Stimulated activated CD8-positive, alpha-beta memory T cell treated with anti-CD3 and anti-CD28 coated beads, Interleukin-4, amount 100 ng/mL, for 1 hour (primary cell): Measurements from ENCODE around the gene TSC2.

Experiments used
- DNase-seq, 2 donors: peaks; one replicate each; pipeline ENCODE4 v3.0.0-alpha.2; 2020; ENCODE audit warnings: low read depth in 2 of 2, low spot score in 1 of 2

The TSC2 gene

DNA sequence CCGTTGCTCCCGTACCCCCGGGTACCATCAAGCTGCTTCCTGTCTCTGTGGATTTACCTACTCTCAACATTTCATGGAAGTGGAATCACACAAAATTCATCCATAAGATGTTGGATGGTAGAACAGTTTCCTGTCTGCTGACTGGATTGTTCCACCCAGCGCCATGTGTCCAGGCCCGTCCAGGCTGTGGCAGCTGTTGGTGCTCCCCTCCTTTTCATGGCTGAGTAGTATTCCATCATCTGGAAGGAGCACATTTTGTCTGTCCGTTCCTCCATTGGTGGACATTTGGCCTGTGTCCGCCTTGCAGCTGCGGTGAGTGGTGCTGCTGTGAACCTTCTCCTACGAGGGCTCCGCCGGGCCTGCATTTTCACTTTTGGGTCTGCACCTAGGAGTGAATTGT is 18.4 kb downstream of the TSC2 start:
- DNase-seq = no peak

DNA sequence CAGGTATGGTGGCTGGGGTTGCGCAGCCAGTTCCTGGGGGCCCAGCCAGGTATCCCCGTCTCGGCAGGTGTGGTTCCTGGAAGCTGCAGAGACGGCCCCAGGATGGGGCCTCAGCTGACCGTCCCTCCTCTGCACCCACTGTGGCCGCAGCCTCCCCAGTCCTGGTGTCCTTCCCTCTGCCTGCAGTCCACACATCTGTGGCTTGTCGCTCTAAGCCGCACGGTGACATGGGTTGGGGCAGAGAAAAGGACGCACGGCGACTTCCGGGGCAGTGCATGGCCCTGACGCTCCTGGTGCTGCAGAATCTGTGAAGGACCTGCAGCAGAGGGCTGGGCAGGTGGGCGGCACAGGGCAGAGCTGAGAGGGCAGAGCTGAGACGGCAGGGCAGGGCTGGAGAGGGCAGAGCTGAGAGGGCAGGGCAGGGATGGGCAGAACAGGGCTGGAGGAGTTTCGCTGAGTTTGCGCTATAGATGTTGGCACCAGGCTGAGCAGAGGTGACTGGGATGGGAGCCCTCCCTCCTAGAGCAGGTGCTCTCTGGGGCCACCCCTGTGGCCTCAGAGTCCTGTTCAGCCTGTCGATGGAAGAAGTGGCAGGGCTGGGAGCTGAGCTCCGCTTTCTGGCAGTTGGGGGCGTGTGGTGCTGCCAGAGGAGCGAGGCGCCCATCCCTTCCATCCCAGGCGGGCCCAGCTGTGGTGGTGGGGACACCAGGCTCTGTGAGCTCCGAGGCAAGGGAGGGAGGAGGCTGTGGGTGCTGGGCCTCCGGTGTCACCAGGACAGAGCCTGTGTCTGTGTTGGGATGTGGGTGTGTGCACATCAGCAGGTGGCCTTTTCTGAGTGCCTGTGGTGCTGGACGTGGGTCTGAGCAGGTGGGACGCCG is 23.0 kb downstream of the TSC2 start:
- DNase-seq = no peak

DNA sequence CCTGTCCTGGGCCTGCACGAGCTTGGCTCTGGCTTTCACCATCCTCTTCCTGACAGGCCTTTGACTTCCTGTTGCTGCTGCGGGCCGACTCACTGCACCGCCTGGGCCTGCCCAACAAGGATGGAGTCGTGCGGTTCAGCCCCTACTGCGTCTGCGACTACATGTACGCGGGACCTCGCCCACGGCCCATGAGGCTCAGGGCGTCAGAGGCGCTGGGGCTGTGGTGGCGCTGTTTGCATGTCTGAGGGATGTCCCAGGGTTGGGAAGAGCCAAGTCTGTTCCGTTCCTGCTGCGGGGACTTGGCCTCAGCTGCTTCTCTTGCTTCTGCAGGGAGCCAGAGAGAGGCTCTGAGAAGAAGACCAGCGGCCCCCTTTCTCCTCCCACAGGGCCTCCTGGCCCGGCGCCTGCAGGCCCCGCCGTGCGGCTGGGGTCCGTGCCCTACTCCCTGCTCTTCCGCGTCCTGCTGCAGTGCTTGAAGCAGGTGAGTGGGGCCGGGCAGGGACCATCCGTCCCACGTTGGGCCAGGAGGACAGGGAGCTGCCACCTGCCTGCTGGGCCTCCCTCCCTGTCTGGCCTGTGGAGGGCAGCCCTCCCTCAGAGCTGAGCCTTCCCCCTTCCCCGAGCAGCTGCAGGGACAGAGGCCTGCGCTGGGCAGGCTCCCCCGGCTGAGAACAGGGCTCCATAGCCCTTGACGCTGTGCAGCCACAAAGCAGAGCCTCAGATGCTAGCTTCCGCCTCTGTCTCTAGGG is 23.8 kb downstream of the TSC2 start:
- no peak for DNase-seq

DNA sequence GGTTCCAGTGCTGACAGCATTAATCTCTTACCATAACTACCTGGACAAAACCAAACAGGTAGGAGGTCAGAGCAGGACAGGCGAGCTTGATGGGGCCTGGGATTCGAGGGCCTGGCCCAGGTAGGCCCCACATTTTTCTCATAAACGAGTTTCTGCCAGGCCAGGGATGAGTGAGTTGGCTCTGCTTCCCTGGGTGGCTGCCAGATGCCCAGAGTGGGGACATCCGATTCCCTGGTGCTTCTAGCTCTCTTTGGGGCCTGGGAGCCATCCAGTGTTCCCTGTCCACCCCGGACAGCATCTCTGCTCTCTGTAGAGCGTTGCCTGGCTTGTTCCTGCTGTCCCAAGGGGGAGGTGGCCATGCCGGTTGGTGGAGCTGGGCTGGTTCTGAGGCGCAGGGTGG is 25.1 kb downstream of the TSC2 start:
- DNase-seq = no peak

DNA sequence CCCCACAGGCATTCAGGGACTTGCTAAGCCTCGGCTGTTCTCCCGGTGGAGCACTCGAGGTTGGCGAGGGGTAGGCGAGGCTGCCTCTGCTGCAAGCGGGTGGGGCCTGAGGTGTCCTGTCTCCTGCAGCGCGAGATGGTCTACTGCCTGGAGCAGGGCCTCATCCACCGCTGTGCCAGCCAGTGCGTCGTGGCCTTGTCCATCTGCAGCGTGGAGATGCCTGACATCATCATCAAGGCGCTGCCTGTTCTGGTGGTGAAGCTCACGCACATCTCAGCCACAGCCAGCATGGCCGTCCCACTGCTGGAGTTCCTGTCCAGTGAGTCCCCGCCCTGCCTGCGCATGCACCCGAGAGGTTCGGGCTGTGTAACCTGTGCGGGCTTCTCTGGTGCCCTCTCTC is 26.3 kb downstream of the TSC2 start:
- DNase-seq = no peak

DNA sequence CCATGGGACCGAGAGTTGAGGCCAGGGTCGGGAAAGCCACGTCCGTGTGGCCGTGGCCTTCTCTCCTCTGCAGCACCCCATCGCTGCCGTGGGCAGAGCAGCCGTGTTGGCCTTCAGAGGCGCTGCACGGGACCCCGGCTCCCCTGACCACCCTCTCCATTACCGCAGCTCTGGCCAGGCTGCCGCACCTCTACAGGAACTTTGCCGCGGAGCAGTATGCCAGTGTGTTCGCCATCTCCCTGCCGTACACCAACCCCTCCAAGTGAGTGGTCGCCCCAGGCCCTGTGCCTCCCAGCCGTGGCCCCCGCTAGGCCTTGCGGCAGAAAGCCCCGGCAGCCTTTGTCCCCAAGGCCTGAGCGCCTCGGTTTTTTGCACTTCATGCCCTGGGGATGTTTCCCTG is 27.8 kb downstream of the TSC2 start:
- DNase-seq = no peak

DNA sequence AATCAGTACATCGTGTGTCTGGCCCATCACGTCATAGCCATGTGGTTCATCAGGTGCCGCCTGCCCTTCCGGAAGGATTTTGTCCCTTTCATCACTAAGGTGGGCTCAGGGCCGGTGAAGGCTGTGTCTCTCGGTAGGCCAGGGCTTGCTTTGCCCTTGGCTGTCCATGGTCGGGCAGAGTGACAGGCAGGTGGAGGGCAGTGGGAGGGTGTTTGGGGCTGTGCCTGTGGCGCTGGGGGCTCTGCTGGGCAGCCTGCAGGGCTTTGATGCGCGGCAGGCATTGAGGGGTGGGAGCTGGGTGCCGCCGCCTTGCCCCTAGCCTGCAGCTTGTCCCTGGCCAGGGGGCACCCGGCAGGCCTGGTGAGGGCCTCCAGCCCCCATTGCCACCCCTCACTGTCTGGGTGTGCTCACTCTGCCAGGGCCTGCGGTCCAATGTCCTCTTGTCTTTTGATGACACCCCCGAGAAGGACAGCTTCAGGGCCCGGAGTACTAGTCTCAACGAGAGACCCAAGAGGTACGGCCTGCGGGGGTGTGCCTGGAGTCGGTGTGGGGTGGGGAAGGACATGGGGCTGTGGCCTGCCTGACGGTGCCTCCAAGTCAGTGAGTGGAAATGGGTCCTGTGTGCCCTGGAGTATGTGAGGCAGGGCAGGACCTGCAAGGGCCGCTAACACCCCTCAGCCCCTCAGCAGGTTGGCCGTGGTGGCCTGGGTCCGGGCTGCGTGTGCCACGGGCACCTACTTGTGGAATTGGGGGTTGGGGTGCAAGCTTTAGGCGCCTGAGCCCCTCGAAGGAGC is 28.5 kb downstream of the TSC2 start:
- no peak for DNase-seq

DNA sequence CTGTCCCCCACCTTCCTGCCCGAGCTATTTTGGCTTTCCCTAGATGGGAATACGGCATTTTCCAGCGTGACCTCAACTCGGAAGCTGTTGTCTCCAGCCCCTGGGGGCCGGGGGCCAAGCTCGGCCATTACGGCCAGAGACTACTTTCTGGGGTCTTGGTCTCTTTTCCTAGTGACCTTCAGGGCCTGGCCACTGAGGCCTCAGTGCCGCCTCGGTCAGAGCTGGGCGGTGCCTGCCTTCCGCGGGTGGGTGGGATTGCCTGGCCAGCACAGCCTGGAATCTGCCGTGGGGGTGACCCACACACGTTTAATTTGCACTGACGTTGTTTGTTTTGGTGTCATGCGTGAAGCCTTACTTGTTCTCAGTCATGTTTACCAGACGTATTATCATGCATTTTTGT is 29.2 kb downstream of the TSC2 start:
- DNase-seq = no peak

DNA sequence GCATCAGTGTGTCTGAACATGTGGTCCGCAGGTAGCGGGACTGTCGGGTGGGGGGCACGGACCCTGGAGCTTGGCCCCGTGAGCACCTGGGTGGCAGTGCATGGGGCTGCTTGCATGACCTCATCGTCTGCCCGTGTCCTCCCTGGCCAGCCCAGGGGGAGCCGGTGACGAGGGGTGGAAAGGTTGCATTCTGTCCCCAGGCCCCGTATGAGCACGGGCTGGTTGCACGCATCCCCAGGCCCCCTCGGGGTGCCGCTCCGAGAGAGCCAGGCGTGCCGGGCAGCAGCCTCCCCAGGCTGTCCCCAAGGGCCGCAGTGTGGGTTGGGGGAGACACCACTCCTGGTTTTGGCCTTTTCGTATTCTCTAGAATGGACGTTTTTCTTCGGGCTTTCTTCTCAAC is 29.9 kb downstream of the TSC2 start:
- no peak for DNase-seq

DNA sequence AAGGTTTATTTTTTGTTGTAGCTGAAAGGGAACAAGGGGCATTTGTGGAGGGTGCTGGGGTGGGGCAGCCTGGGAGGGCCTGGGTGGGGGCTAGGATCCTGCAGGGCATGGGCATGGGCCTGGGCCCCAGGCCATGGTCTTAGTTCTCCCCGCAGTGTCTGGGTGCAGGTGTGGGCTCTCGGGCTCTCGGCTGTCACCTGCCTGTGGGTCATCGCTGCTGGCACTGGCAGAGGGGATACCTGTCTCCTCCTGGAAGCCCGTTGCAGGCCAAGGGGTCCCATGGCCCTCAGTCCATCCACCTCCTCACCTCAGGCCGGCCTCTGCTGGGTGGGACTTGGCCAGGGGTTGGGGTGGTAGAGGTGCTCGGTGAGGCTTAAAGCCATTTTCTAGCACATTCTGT is 30.3 kb downstream of the TSC2 start:
- no peak for DNase-seq

DNA sequence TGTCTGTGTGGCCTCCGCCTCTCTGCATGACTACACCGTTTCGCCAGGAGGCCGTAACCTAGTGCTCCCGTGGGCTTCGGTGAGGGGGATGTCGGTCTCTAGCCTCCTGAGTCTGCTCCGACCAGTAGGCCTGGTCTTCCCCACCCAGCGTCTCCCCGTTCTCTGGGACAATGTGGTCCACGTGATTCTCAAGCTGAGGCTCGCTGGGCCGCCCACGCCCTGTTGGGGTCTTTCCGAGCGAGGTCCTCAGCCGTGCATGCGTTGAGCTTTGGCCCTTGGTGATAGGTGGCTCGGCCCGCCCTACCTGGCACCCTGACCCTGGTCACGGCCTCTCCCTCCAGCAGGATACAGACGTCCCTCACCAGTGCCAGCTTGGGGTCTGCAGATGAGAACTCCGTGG is 30.9 kb downstream of the TSC2 start:
- DNase-seq = no peak

DNA sequence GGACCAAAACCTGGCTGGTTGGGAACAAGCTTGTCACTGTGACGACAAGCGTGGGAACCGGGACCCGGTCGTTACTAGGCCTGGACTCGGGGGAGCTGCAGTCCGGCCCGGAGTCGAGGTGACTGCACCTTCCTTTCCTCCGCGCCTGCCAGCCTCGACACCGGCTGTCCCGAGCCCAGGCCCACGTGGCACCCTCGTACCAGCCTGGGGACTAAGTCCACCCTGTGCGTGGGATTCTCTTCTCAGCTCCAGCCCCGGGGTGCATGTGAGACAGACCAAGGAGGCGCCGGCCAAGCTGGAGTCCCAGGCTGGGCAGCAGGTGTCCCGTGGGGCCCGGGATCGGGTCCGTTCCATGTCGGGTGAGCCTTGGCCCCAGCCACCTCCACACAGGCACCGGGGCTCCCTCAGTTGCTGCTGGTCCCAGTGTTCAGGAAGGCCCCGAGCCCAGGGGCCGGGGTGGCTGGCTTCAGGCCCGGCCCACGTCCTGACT is 31.6 kb downstream of the TSC2 start:
- DNase-seq = no peak

DNA sequence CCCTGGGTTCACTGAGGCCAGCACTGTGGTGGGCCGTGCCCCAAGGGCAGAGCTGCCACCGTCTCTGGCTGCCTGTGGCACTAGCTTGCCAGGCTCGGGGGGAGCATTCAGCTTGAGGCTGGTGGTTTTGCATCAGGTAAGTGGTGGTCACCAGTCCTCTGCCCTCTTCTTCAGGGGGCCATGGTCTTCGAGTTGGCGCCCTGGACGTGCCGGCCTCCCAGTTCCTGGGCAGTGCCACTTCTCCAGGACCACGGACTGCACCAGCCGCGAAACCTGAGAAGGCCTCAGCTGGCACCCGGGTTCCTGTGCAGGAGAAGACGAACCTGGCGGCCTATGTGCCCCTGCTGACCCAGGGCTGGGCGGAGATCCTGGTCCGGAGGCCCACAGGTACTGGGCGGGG is 32.2 kb downstream of the TSC2 start:
- DNase-seq = no peak

DNA sequence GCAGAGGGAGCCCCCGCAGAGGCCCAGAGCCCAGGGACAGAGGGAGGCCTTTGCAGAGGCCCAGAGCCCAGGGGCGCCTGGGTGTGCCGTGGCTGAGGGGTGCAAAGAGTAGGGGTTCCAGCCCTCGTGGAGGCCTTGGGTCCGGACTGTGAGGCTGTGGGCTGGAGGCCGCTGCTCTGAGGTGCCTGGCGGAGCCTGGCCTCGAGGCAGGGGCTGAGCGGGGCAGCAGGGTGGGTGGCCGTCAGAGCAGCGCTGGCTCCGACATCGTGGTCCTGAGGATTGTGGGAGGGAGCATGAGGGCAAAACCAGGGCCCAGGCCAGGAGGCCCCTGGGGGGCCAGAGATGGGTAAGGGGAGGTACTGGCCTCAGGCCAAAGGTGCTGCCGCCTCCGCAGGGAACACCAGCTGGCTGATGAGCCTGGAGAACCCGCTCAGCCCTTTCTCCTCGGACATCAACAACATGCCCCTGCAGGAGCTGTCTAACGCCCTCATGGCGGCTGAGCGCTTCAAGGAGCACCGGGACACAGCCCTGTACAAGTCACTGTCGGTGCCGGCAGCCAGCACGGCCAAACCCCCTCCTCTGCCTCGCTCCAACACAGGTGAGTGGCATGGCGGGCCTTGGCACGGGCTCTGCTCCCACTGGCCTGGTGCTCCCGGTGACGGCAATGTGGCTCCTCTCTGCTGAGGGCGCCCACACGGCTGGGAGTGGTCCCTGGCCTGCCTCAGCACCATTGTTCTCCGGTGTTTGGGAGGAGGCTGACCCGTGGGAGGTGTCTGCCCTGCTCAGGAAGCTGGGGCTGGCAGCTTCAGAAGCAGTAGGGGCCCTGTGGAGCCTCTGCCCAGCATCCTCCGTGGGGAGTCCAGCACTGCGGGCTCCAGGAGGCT is 33.7 kb downstream of the TSC2 start:
- DNase-seq = no peak

DNA sequence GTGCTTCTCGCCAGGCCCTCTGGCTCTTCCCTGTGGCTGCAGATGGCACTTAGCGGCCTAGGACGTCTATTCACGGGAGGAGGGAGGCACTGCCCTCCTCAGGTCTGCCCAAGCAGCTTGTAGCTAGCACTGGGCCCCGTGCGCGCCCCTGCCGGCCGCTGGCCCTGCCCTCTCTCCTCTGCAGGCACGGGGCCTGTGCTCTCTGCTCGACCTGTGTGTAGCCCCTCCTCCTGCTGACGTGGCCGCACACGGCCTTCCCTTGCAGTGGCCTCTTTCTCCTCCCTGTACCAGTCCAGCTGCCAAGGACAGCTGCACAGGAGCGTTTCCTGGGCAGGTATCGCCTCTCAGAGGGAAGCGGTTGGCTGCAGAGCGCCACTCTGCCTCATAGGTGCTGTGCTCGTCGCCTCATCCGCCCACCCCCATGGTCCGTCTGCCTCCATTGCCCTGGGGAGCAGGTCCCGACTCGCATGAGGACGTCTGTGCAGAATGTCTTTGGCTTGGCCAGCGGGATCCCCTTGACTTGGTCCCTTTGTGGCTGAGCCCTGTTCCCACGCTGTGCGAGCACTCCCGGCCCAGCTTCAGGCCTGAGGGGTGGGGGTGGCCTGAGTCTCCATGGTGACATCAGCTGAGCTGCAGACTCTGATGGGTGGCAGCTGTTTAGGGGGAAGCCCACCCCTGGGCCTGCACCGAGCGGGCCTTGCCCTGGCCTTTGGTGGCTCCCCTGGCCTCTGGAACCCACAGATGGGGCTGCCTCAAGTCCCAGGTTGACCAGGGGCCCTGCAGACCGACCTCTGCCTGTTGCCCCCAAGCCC is 34.6 kb downstream of the TSC2 start:
- no peak for DNase-seq

DNA sequence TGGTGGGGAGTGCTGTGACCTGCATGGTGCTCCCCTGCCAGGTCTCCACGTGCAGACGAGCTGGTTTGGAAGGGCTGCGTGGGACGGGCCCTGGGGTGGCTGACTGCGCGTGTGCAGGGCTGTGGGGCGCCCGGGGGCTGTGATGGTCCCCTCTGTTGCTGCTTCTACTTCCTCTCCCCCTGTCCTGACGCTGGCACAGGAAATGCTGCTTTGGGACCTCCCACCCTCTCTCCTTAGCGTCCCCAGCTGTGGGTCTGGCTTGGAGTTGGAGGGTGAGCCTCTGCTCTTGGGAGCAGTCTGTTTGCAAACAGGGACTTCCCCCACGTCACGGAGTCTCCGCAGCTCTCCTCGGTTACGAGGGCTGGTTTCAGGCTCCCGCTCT is 35.2 kb downstream of the TSC2 start:
- DNase-seq = no peak

DNA sequence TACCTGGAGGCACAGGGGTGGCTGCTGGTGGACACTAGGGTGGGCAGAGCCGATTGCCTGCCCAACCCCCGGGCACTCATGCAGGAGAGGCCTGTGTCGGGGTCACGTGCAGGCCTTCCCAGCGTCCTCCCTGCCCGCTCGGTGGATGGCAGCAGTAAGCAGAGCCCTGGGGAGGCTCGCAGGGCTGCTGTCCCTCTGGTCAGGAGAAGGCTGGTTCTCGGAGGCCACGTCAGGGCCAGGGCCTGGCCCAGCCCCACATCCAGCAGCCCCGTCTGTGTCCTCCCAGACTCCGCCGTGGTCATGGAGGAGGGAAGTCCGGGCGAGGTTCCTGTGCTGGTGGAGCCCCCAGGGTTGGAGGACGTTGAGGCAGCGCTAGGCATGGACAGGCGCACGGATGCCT is 35.6 kb downstream of the TSC2 start:
- DNase-seq = no peak

DNA sequence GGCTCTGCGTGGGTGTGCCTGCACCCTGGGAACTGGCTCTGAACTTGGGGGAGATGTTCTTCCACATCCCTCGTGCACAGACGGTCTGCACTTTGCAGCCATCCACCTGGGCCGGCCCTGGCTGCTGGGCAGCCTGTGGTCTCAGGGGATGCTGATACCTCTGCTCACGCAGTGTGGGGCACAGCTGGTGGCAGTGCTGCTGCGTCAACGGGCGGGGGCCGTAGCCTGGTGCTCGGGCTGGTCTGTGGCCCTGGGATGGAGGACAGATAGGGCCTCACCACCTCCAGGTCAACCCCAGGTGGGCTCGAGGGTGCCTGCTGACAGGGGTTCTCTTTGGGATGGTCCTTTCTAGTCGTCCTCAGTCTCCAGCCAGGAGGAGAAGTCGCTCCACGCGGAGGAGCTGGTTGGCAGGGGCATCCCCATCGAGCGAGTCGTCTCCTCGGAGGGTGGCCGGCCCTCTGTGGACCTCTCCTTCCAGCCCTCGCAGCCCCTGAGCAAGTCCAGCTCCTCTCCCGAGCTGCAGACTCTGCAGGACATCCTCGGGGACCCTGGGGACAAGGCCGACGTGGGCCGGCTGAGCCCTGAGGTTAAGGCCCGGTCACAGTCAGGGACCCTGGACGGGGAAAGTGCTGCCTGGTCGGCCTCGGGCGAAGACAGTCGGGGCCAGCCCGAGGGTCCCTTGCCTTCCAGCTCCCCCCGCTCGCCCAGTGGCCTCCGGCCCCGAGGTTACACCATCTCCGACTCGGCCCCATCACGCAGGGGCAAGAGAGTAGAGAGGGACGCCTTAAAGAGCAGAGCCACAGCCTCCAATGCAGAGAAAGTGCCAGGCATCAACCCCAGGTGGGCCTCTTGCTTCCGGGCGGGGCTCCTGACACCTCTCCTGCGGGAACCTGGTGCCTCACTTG is 36.3 kb downstream of the TSC2 start:
- DNase-seq = no peak
